ENCODE measurements around the gene RHCG. TPM values are rescaled to one million over a fixed set of nuclear protein-coding genes. Genes with fewer than 3 reads are reported as not detected.

The RHCG gene
- total and polyA plus RNA-seq, 2 donors (not counting 1 experiment from before 2014, with no cell fraction given): under 0.01 TPM; not detected in 1

DNA sequence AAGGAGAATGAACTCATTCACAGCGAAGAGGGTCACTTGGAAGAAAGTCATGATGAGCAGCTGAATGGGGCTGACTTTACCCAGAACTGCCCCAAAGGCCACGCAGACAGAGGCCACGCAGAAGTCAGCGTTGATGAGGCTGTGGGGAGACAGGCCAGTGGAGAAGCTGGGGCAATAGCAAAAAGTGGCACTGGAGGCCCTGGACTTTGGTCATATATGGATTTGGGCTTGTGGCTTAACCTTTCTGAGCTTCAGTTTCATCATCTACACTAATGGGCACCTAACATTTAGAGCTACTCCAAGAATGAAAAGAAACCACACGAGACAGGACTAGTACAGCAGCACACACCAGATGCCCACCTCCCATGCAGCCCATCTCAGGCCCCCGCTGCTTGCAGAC is 13.3 kb downstream of the RHCG start:
- Histone ChIP-seq H3K79me2 (ENCODE audit: control insufficient read depth, insufficient read depth, low read length) (no peaks in the 10 kb centered on the region), H3K27me3 (ENCODE audit: control insufficient read depth, insufficient read depth, low read length) (peaks cover 5% of the 10 kb centered on the region), H3K9me3 (ENCODE audit: control insufficient read depth, insufficient read depth, low read depth, low read length) (no peaks in the 10 kb centered on the region), H3K4me3 (replicated peaks in 1 of 4; ENCODE audit: control extremely low read depth in 1 of 4, insufficient read depth in 1 of 4, low read depth in 3 of 4, low read length in 4 of 4) (no peak overlapping the region), H3K4me1 (ENCODE audit: control insufficient read depth, extremely low read depth, insufficient read depth, low read length) (no peaks in the 10 kb centered on the region), H3K27ac (ENCODE audit: insufficient read depth, low read length) (no peak overlapping the region), H4K20me1 (ENCODE audit: control insufficient read depth, extremely low read depth, insufficient read depth, low read length) (peaks cover 1% of the 10 kb centered on the region), H3K4me2 (ENCODE audit: extremely low read depth, insufficient read depth, low read length) (no peak overlapping the region), H3K36me3 (ENCODE audit: control insufficient read depth, insufficient read depth, low read length) (no peaks in the 10 kb centered on the region), H2AFZ (ENCODE audit: low read length) (no peak overlapping the region), H3K9ac (ENCODE audit: insufficient read depth, low read length) (no peak overlapping the region)
- TF ChIP-seq EZH2 (IDR thresholded peaks at IDR 0.05; ENCODE audit: low read length, missing control alignments): no peak
- TF ChIP-seq, protein P1, sequence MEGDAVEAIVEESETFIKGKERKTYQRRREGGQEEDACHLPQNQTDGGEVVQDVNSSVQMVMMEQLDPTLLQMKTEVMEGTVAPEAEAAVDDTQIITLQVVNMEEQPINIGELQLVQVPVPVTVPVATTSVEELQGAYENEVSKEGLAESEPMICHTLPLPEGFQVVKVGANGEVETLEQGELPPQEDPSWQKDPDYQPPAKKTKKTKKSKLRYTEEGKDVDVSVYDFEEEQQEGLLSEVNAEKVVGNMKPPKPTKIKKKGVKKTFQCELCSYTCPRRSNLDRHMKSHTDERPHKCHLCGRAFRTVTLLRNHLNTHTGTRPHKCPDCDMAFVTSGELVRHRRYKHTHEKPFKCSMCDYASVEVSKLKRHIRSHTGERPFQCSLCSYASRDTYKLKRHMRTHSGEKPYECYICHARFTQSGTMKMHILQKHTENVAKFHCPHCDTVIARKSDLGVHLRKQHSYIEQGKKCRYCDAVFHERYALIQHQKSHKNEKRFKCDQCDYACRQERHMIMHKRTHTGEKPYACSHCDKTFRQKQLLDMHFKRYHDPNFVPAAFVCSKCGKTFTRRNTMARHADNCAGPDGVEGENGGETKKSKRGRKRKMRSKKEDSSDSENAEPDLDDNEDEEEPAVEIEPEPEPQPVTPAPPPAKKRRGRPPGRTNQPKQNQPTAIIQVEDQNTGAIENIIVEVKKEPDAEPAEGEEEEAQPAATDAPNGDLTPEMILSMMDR (conservative IDR thresholded peaks at IDR 0.05 in 1 of 2, IDR thresholded peaks at IDR 0.05 in 1 of 2; ENCODE audit: low read depth in 1 of 2, low read length in 2 of 2): no peak
- no peak for DNase-seq (ENCODE audit: low read depth in 2 of 2)

DNA sequence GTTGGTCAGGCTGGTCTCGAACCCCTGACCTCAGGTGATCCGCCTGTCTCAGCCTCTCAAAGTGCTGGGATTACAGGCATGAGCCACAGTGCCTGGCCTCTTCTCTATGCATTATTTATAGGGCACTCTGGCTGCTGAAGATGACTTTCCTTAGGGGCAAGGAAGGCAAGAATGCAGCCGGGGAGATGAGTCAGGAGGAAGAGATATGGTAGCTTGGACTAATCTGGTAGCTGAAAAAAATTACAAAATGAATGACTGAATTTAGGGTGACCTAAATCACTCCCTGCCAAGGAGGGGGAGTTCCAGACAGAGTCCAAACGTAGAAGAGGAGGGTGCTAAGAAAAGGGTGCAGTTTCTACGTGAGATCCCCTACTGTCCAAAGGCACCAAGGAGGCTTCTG is 14.2 kb downstream of the RHCG start:
- Histone ChIP-seq H3K4me1 (ENCODE audit: control insufficient read depth, extremely low read depth, insufficient read depth, low read length) (no peaks in the 10 kb centered on the region), H2AFZ (ENCODE audit: low read length) (no peak overlapping the region), H3K27me3 (ENCODE audit: control insufficient read depth, insufficient read depth, low read length) (peaks cover 4% of the 10 kb centered on the region), H3K79me2 (ENCODE audit: control insufficient read depth, insufficient read depth, low read length) (no peaks in the 10 kb centered on the region), H3K36me3 (ENCODE audit: control insufficient read depth, insufficient read depth, low read length) (no peaks in the 10 kb centered on the region), H3K4me2 (ENCODE audit: extremely low read depth, insufficient read depth, low read length) (no peak overlapping the region), H3K9me3 (ENCODE audit: control insufficient read depth, insufficient read depth, low read depth, low read length) (no peaks in the 10 kb centered on the region), H3K9ac (ENCODE audit: insufficient read depth, low read length) (no peak overlapping the region), H4K20me1 (ENCODE audit: control insufficient read depth, extremely low read depth, insufficient read depth, low read length) (peaks cover 1% of the 10 kb centered on the region), H3K27ac (ENCODE audit: insufficient read depth, low read length) (no peak overlapping the region), H3K4me3 (replicated peaks in 1 of 4; ENCODE audit: control extremely low read depth in 1 of 4, insufficient read depth in 1 of 4, low read depth in 3 of 4, low read length in 4 of 4) (no peak overlapping the region)
- no peak for DNase-seq (ENCODE audit: low read depth in 2 of 2)
- no peak for TF ChIP-seq EZH2 (IDR thresholded peaks at IDR 0.05; ENCODE audit: low read length, missing control alignments)
- TF ChIP-seq, protein P1 (conservative IDR thresholded peaks at IDR 0.05 in 1 of 2, IDR thresholded peaks at IDR 0.05 in 1 of 2; ENCODE audit: low read depth in 1 of 2, low read length in 2 of 2): no peak

DNA sequence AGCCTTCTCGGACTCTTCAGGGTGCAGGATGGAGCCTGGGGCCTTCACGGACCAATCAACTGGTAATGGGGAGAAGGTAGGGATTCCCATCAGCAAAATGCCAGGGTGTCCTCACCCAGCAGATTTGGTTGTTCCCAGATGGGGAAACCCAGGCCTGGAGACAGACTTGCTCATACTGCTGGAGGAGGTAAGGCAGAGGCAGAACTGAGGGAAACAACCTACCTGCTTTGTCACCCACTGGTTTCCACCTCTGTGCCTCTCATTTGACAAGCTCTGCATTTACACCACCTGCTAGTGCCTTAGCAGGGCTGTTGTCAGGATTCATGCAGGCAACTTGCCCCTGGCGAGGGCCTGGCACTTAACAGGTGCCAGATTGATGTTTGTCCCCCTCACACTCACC is 15.9 kb downstream of the RHCG start:
- Histone ChIP-seq H2AFZ (ENCODE audit: low read length) (no peak overlapping the region), H3K36me3 (ENCODE audit: control insufficient read depth, insufficient read depth, low read length) (no peaks in the 10 kb centered on the region)

More for the DNA sequence above, 15.9 kb downstream of the RHCG start:
- Histone ChIP-seq H3K27ac (ENCODE audit: insufficient read depth, low read length) (no peak overlapping the region), H3K4me1 (ENCODE audit: control insufficient read depth, extremely low read depth, insufficient read depth, low read length) (no peaks in the 10 kb centered on the region), H3K4me2 (ENCODE audit: extremely low read depth, insufficient read depth, low read length) (no peak overlapping the region), H3K79me2 (ENCODE audit: control insufficient read depth, insufficient read depth, low read length) (no peaks in the 10 kb centered on the region), H3K27me3 (ENCODE audit: control insufficient read depth, insufficient read depth, low read length) (no peaks in the 10 kb centered on the region), H4K20me1 (ENCODE audit: control insufficient read depth, extremely low read depth, insufficient read depth, low read length) (peaks cover 1% of the 10 kb centered on the region), H3K9ac (ENCODE audit: insufficient read depth, low read length) (no peak overlapping the region), H3K9me3 (ENCODE audit: control insufficient read depth, insufficient read depth, low read depth, low read length) (no peaks in the 10 kb centered on the region), H3K4me3 (replicated peaks in 1 of 4; ENCODE audit: control extremely low read depth in 1 of 4, insufficient read depth in 1 of 4, low read depth in 3 of 4, low read length in 4 of 4) (no peak overlapping the region)
- no peak for DNase-seq (ENCODE audit: low read depth in 2 of 2)
- TF ChIP-seq, protein P1 (conservative IDR thresholded peaks at IDR 0.05 in 1 of 2, IDR thresholded peaks at IDR 0.05 in 1 of 2; ENCODE audit: low read depth in 1 of 2, low read length in 2 of 2): no peak
- TF ChIP-seq EZH2 (IDR thresholded peaks at IDR 0.05; ENCODE audit: low read length, missing control alignments): no peak
